B cell (primary cell): Measurements from ENCODE around the gene SLC9A9. TPM values are rescaled to one million over a fixed set of nuclear protein-coding genes. Genes with fewer than 3 reads are reported as not detected.

Source experiments
- ATAC-seq: fragments of 200-7000 bp; cut with Tn5 transposase; one replicate; pipeline ENCODE4 v1.10.0; 2021; ENCODE audit warnings: low read depth, mild to moderate bottlenecking, moderate number of reproducible peaks, moderate library complexity
- CTCF ChIA-PET: fragments of 350-600 bp; sonication (Branson Sonifier 250); formaldehyde crosslinking; loops from one replicate; lab custom pipeline; 2021; ENCODE audit warnings: antibody characterized with exemption, inconsistent platforms; lab: Charles Lee
- POLR2A ChIA-PET: fragments of 350-600 bp; sonication (Branson Sonifier 250); formaldehyde crosslinking; loops from one replicate; lab custom pipeline; 2021; ENCODE audit warnings: antibody characterized with exemption; lab: Charles Lee
- DNase-seq: peaks from one replicate; pipeline ENCODE4 v3.0.0; 2013
- H2AFZ ChIP-seq: 2 replicates; pipeline ENCODE4 v1.6.1; 2012; ENCODE audit warnings: mild to moderate bottlenecking, low read depth, low read length; ENCODE audit not compliant: insufficient read depth, poor library complexity, severe bottlenecking
- H3K27ac ChIP-seq, 2 donors: 1 replicate in 1 of 2; 2 replicates in 1 of 2; pipeline ENCODE4 v1.5.1; 2012 to 2013; ENCODE audit warnings: low read length in 2 of 2, mild to moderate bottlenecking in 2 of 2, moderate library complexity in 1 of 2
- H3K27me3 ChIP-seq, 4 experiments: fragments of 200-600 bp in 1 of 4; sonication (generic) in 1 of 4; replicated peaks in 1 of 4; 1 replicate in 2 of 4; 2 replicates in 2 of 4; pipeline versions ENCODE4 v1.6.1 to v1.7.0; 2013 to 2016; ENCODE audit warnings: low read length in 3 of 4, mild to moderate bottlenecking in 2 of 4, mixed read lengths in 1 of 4, moderate library complexity in 1 of 4; ENCODE audit not compliant: insufficient read depth in 4 of 4, control insufficient read depth in 3 of 4; ENCODE audit errors: control extremely low read depth in 1 of 4
- H3K36me3 ChIP-seq, 2 experiments: replicated peaks in 1 of 2; 1 replicate in 1 of 2; 2 replicates in 1 of 2; pipeline versions ENCODE4 v1.6.1 to v1.7.1; 2013; ENCODE audit warnings: low read length in 1 of 2; ENCODE audit not compliant: insufficient read depth in 2 of 2, control insufficient read depth in 1 of 2; ENCODE audit errors: control extremely low read depth in 1 of 2, extremely low read depth in 1 of 2
- H3K4me1 ChIP-seq, 2 donors: fragments of 200-600 bp in 1 of 2; sonication (generic) in 1 of 2; 1 replicate in 1 of 2; 2 replicates in 1 of 2; pipeline versions ENCODE4 v1.5.1 to v1.6.1; 2013 to 2017; ENCODE audit warnings: low read length in 2 of 2; ENCODE audit not compliant: control insufficient read depth in 2 of 2, insufficient read depth in 2 of 2
- H3K4me2 ChIP-seq: replicated peaks from 2 replicates; pipeline ENCODE3; 2012; ENCODE audit warnings: mild to moderate bottlenecking, low read depth, low read length; ENCODE audit not compliant: poor library complexity, severe bottlenecking
- H3K4me3 ChIP-seq, 5 experiments: fragments of 200-600 bp in 1 of 5; sonication (generic) in 1 of 5; 1 replicate in 3 of 5; 2 replicates in 2 of 5; pipeline versions ENCODE4 v1.5.1 to v1.7.0; 2011 to 2016; ENCODE audit warnings: low read length in 4 of 5, mild to moderate bottlenecking in 4 of 5, low read depth in 2 of 5, control low read depth in 1 of 5, moderate library complexity in 1 of 5; ENCODE audit not compliant: insufficient read depth in 1 of 5; ENCODE audit errors: control extremely low read depth in 1 of 5, extremely low read depth in 1 of 5
- H3K79me2 ChIP-seq: fragments of 200-600 bp; sonication (generic); one replicate; pipeline ENCODE4 v1.6.0; 2016; ENCODE audit warnings: low read length; ENCODE audit not compliant: control insufficient read depth, insufficient read depth
- H3K9ac ChIP-seq: fragments of 200-600 bp; sonication (generic); 2 replicates; pipeline ENCODE4 v1.6.1; 2017; ENCODE audit warnings: mild to moderate bottlenecking, low read length, moderate library complexity
- H3K9me3 ChIP-seq, 3 donors: one replicate each; pipeline versions ENCODE4 v1.6.1 to v1.7.1; 2013; ENCODE audit warnings: low read length in 2 of 3; ENCODE audit not compliant: control insufficient read depth in 2 of 3, insufficient read depth in 1 of 3; ENCODE audit errors: control extremely low read depth in 1 of 3
- H4K20me1 ChIP-seq: 2 replicates; pipeline ENCODE4 v1.6.0; 2012; ENCODE audit warnings: mild to moderate bottlenecking, low read length; ENCODE audit not compliant: insufficient read depth, control insufficient read depth, poor library complexity, severe bottlenecking
- H3K27ac Mint-ChIP-seq: one replicate; pipeline ENCODE4 v1.8.0; 2021; ENCODE audit warnings: mixed read lengths
- H3K27me3 Mint-ChIP-seq: one replicate; pipeline ENCODE4 v1.8.0; 2021; ENCODE audit warnings: mixed read lengths
- H3K4me1 Mint-ChIP-seq: one replicate; pipeline ENCODE4 v1.8.0; 2021; ENCODE audit warnings: mixed read lengths
- H3K4me3 Mint-ChIP-seq: one replicate; pipeline ENCODE4 v1.8.0; 2021; ENCODE audit warnings: mixed read lengths
- H3K9me3 Mint-ChIP-seq: one replicate; pipeline ENCODE4 v1.8.0; 2022; ENCODE audit warnings: mixed read lengths; ENCODE audit not compliant: insufficient read depth
- CTCF ChIP-seq: fragments of 200-600 bp; IDR thresholded peaks from one replicate; pipeline ENCODE4 v1.8.0; 2022; ENCODE audit warnings: antibody characterized with exemption, mild to moderate bottlenecking
- EZH2 ChIP-seq: IDR thresholded peaks from 2 replicates; pipeline ENCODE4 v1.6.1; 2012; ENCODE audit warnings: borderline replicate concordance, low read depth, mild to moderate bottlenecking, moderate library complexity, low read length; ENCODE audit not compliant: insufficient read depth, poor library complexity, severe bottlenecking
- WGBS: methylation state at CpG from one replicate; pipeline ENCODE4 v1.1.5; 2013; ENCODE audit warnings: missing lambda C conversion rate; ENCODE audit not compliant: insufficient coverage; 5-methylcytosine and 5-hydroxymethylcytosine counted together
- intact Hi-C: fragments of 100-400 bp; cut with micrococcal nuclease; formaldehyde crosslinking; loops from one replicate; pipeline ENCODE4 v1.10.0; 2022
- polyA plus RNA-seq: library from polyadenylated mRNA; depleted of rRNA; stranded (reverse); fragments of >200 nt; gene quantifications from 2 replicates; pipeline ENCODE4 v1.2.3, GENCODE V29; 2012
- total RNA-seq, 2 donors: library from RNA; stranded (reverse); fragments of 120-200 nt in 1 of 2; gene quantifications; 1 replicate in 1 of 2; 2 replicates in 1 of 2; pipeline versions ENCODE4 v1.2.3 to v1.2.4, GENCODE V29; 2013 to 2022

The SLC9A9 gene
- total and polyA plus RNA-seq, 2 donors (not counting 1 experiment from before 2014, with no cell fraction given) = 7.7 to 17.3 TPM

GRCh38 chr3:143843587-143843986 is 4.7 kb downstream of the SLC9A9 start:
- Mint-ChIP-seq H3K9me3 (no peaks in the 10 kb centered on the region), H3K27me3 (no peaks in the 10 kb centered on the region), H3K27ac (no peak overlapping the region), H3K4me3 (no peak overlapping the region), H3K4me1 (peaks cover 52% of the 10 kb centered on the region)
- TF ChIP-seq CTCF = no peak
- no peak for TF ChIP-seq EZH2
- no peak for DNase-seq
- no peaks in the 10 kb centered on the region for H3K36me3 ChIP-seq
- no peaks in the 10 kb centered on the region for H3K27me3 ChIP-seq
- ChIA-PET POLR2A (no interaction called here), CTCF (no interaction called here)
- no peak overlapping the region for H3K4me3 ChIP-seq
- H3K9me3 ChIP-seq = no peaks in the 10 kb centered on the region
- no CpG with 5 or more reads among the region's 2 CpGs for WGBS
- peaks cover 22% of the 10 kb centered on the region for H3K79me2 ChIP-seq
- no peak overlapping the region for H2AFZ ChIP-seq
- peaks cover 16 to 22% of the 10 kb centered on the region in 2 donors for H3K4me1 ChIP-seq
- ATAC-seq = no peak
- H4K20me1 ChIP-seq = no peaks in the 10 kb centered on the region
- H3K4me2 ChIP-seq = no peak overlapping the region
- intact Hi-C loops = no loop called here
- H3K27ac ChIP-seq = no peak overlapping the region
- H3K9ac ChIP-seq = no peak overlapping the region

GRCh38 chr3:143840636-143841035 is 7.6 kb downstream of the SLC9A9 start:
- ATAC-seq (no peak), DNase-seq (no peak)
- H3K4me3 Mint-ChIP-seq = no peak overlapping the region
- Histone ChIP-seq H2AFZ (no peak overlapping the region), H3K79me2 (peaks cover 7% of the 10 kb centered on the region), H3K4me2 (no peak overlapping the region), H3K9ac (no peak overlapping the region), H3K27ac (no peak overlapping the region), H3K9me3 (no peaks in the 10 kb centered on the region), H3K36me3 (no peaks in the 10 kb centered on the region), H3K4me3 (no peak overlapping the region), H4K20me1 (no peaks in the 10 kb centered on the region), H3K4me1 (peaks cover 10 to 13% of the 10 kb centered on the region in 2 donors), H3K27me3 (no peaks in the 10 kb centered on the region)
- H3K9me3 Mint-ChIP-seq = no peaks in the 10 kb centered on the region
- no CpG with 5 or more reads among the region's 4 CpGs for WGBS
- intact Hi-C loops = no loop called here
- no peak overlapping the region for H3K27ac Mint-ChIP-seq
- no peaks in the 10 kb centered on the region for H3K27me3 Mint-ChIP-seq
- no peak for TF ChIP-seq EZH2
- no peak for TF ChIP-seq CTCF
- H3K4me1 Mint-ChIP-seq = peaks cover 31% of the 10 kb centered on the region
- ChIA-PET POLR2A (no interaction called here), CTCF (no interaction called here)
